Measurements from ENCODE around the gene PNPLA8.

DNA sequence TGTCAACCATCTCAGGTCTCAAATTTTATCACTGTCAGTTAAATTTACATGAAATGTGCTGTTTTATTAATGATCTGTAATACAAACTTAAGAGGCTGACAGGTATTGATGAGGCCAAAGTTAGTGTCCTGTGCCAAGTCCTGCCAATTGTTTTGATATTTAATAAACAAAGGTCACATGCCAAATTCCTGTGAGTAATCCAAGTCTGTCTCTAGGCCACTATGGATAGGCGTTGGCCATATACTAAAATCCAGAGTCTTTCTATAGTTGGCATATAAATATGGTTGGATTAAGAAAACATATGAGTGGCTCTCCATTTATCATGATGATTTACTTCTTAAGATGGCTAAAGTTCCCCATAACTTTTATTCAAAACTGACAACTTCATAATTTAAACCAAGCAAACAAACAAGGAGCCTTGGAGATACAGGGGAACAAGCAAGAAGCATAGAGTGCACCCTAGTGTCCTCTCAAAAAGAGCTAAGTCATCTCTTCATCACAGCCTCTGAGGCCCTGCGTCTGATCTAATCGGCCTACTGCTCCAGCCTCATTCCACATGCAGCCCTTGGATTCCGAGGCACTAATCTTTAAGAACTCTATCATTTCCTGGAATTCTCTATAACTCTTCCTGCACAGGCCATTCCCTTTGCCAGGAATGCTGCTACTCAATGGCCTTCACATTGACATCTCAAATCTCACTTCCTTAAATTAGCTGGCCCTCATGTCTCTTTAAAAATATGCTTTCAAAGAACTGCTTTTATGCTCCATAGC lies 37.0 kb downstream of the PNPLA8 start:
- TF ChIP-seq, protein P1, sequence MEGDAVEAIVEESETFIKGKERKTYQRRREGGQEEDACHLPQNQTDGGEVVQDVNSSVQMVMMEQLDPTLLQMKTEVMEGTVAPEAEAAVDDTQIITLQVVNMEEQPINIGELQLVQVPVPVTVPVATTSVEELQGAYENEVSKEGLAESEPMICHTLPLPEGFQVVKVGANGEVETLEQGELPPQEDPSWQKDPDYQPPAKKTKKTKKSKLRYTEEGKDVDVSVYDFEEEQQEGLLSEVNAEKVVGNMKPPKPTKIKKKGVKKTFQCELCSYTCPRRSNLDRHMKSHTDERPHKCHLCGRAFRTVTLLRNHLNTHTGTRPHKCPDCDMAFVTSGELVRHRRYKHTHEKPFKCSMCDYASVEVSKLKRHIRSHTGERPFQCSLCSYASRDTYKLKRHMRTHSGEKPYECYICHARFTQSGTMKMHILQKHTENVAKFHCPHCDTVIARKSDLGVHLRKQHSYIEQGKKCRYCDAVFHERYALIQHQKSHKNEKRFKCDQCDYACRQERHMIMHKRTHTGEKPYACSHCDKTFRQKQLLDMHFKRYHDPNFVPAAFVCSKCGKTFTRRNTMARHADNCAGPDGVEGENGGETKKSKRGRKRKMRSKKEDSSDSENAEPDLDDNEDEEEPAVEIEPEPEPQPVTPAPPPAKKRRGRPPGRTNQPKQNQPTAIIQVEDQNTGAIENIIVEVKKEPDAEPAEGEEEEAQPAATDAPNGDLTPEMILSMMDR (IDR thresholded peaks at IDR 0.05) = no peak
- TF ChIP-seq EZH2 (IDR thresholded peaks at IDR 0.05) = no peak

Data from neural progenitor cell (in vitro differentiated cells).